Fibroblast of pulmonary artery (primary cell): ENCODE measurements around the gene CITED4.
A peak's percentile ranks its signal among the peaks of the same experiment; 100 is the strongest.

ENCODE experiments used
- DNase-seq: peaks from one replicate; pipeline ENCODE4 v3.0.0-alpha.2; 2010; ENCODE audit warnings: low read depth
- H3K4me3 ChIP-seq: replicated peaks from 2 replicates; pipeline ENCODE4 v1.5.1; 2011; ENCODE audit warnings: low read depth, mild to moderate bottlenecking, control low read depth, low read length, moderate library complexity
- CTCF ChIP-seq: IDR thresholded peaks from 2 replicates; pipeline ENCODE4 v1.5.1; 2011; ENCODE audit warnings: mild to moderate bottlenecking, control low read depth, low read length, inconsistent platforms; ENCODE audit errors: missing control alignments

Gene CITED4

GRCh38 chr1:40848530-40849189, 13.5 kb downstream of the CITED4 start:
- H3K4me3 ChIP-seq = no peak overlapping the region
- peak; percentile 99 for TF ChIP-seq CTCF
- peak; percentile 76 for DNase-seq

GRCh38 chr1:40847023-40847745, 15.0 kb downstream of the CITED4 start:
- H3K4me3 ChIP-seq = no peak overlapping the region
- TF ChIP-seq CTCF = no peak
- DNase-seq = no peak

DNA sequence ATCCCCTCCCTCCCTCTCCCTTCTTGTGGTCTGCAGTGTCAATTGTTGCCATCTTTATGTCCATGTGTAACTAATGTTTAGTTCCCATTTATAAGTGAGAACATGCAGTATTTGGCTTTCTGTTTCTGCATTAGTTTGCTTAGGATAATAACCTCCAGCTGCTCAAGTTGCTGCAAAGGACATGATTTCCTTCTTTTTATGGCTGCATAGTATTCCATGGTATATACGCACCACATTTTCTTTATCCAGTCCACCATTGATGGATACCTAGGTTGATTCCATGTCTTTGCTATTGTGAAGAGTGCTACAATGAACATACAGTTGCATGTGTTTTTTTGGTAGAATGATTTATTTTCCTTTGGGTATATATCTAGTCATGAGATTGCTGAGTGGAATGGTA, 16.3 kb downstream of the CITED4 start:
- TF ChIP-seq CTCF = no peak
- no peak for DNase-seq
- no peak overlapping the region for H3K4me3 ChIP-seq

- no peak for TF ChIP-seq CTCF
- no peak for DNase-seq
- H3K4me3 ChIP-seq = no peak overlapping the region
These were observed 17.0 kb downstream of the CITED4 start for GRCh38 chr1:40844887-40845878.

- no peak overlapping the region for H3K4me3 ChIP-seq
- DNase-seq = no peak
- TF ChIP-seq CTCF = no peak
These were observed 18.1 kb downstream of the CITED4 start for GRCh38 chr1:40844079-40844478.

DNA sequence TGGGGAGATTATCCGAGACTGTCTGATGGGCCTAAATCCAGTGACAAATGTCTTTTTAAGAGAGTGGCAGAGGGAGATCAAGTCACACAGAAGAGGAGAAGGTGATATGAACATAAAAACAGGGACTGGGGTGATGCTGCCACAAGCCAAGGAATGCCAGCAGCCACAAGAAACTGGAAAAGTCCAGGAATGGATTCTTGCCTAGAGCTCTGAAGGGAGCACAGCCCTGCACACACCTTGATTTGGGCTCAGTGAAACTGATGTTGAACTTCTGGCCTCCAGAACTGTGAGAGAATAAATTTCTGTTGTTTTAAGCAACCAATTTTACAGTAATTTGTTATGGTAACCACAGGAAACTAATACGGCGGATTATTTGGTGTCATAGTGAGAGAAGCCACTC, 19.5 kb downstream of the CITED4 start:
- no peak for DNase-seq
- H3K4me3 ChIP-seq = no peak overlapping the region
- TF ChIP-seq CTCF = no peak
